Measurements from ENCODE around the gene PARP9.

Gene PARP9

GRCh38 chr3:122493296-122493695, 70.8 kb downstream of the PARP9 start:
- no peak overlapping the region for H3K9ac ChIP-seq (ENCODE audit: low read length)
- no peak overlapping the region for H3K4me3 ChIP-seq (ENCODE audit: low read length)
- H3K4me1 ChIP-seq (ENCODE audit: low read length) = peaks cover 12% of the 10 kb centered on the region
- TF ChIP-seq CTCF (IDR thresholded peaks at IDR 0.05; ENCODE audit: low read depth, low read length) (no peak), EZH2phosphoT487 (IDR thresholded peaks at IDR 0.05; ENCODE audit: low read depth) (no peak)
- peaks cover 15% of the 10 kb centered on the region; the same call in 1 of the 2 replicates for H4K20me1 ChIP-seq (ENCODE audit: insufficient read depth, low read length)
- no peaks in the 10 kb centered on the region for H3K9me3 ChIP-seq (ENCODE audit: insufficient read depth, low read length)
- H3K27ac ChIP-seq (ENCODE audit: low read length) = no peak overlapping the region
- H3K36me3 ChIP-seq (replicated peaks; ENCODE audit: low read depth, low read length) = peaks cover 22% of the 10 kb centered on the region
- H3K27me3 ChIP-seq (ENCODE audit: low read depth, low read length) = no peaks in the 10 kb centered on the region
- peaks cover 19% of the 10 kb centered on the region for H3K79me2 ChIP-seq (ENCODE audit: low read length)
- H2AFZ ChIP-seq (ENCODE audit: low read depth, low read length) = no peak overlapping the region
- no peak overlapping the region for H3K4me2 ChIP-seq (ENCODE audit: low read length)

- Histone ChIP-seq H3K9ac (ENCODE audit: low read length) (no peak overlapping the region), H2AFZ (ENCODE audit: low read depth, low read length) (no peak overlapping the region), H4K20me1 (ENCODE audit: insufficient read depth, low read length) (peaks cover 9% of the 10 kb centered on the region; the same call in 1 of the 2 replicates), H3K4me1 (ENCODE audit: low read length) (no peaks in the 10 kb centered on the region), H3K9me3 (ENCODE audit: insufficient read depth, low read length) (no peaks in the 10 kb centered on the region), H3K79me2 (ENCODE audit: low read length) (peaks cover 13% of the 10 kb centered on the region; the same call in 1 of the 2 replicates), H3K27ac (ENCODE audit: low read length) (no peak overlapping the region), H3K4me3 (ENCODE audit: low read length) (no peak overlapping the region), H3K36me3 (replicated peaks; ENCODE audit: low read depth, low read length) (peaks cover 16% of the 10 kb centered on the region), H3K4me2 (ENCODE audit: low read length) (no peak overlapping the region), H3K27me3 (ENCODE audit: low read depth, low read length) (no peaks in the 10 kb centered on the region)
- TF ChIP-seq CTCF (IDR thresholded peaks at IDR 0.05; ENCODE audit: low read depth, low read length) (no peak), EZH2phosphoT487 (IDR thresholded peaks at IDR 0.05; ENCODE audit: low read depth) (no peak)
These were observed 75.7 kb downstream of the PARP9 start for GRCh38 chr3:122488262-122488973.

GRCh38 chr3:122484985-122485384, 79.1 kb downstream of the PARP9 start:
- H3K4me1 ChIP-seq (ENCODE audit: low read length) = peaks cover 12% of the 10 kb centered on the region

More at GRCh38 chr3:122484985-122485384, 79.1 kb downstream of the PARP9 start:
- Histone ChIP-seq H3K27me3 (ENCODE audit: low read depth, low read length) (no peaks in the 10 kb centered on the region), H3K27ac (ENCODE audit: low read length) (no peak overlapping the region), H3K4me3 (ENCODE audit: low read length) (no peak overlapping the region), H3K36me3 (replicated peaks; ENCODE audit: low read depth, low read length) (peaks cover 8% of the 10 kb centered on the region), H2AFZ (ENCODE audit: low read depth, low read length) (no peak overlapping the region), H3K9ac (ENCODE audit: low read length) (no peak overlapping the region), H3K79me2 (ENCODE audit: low read length) (peaks cover 41% of the 10 kb centered on the region), H4K20me1 (ENCODE audit: insufficient read depth, low read length) (peaks cover 9% of the 10 kb centered on the region; the same call in 1 of the 2 replicates), H3K4me2 (ENCODE audit: low read length) (no peak overlapping the region), H3K9me3 (ENCODE audit: insufficient read depth, low read length) (no peaks in the 10 kb centered on the region)
- no peak for TF ChIP-seq CTCF (IDR thresholded peaks at IDR 0.05; ENCODE audit: low read depth, low read length)
- TF ChIP-seq EZH2phosphoT487 (IDR thresholded peaks at IDR 0.05; ENCODE audit: low read depth) = no peak

All from OCI-LY3 (cell line).